Measurements from ENCODE around the gene ITSN2. TPM values are rescaled to one million over a fixed set of nuclear protein-coding genes. Genes with fewer than 3 reads are reported as not detected.
A peak's percentile ranks its signal among the peaks of the same experiment; 100 is the strongest.

ITSN2 gene
- total and polyA plus RNA-seq, 10 donors, result 41.1 to 150 (median 107) TPM

GRCh38 chr2:24351981-24352380 lies 8.4 kb downstream of the ITSN2 start:
- DNase-seq, result no peak
- H3K4me1 ChIP-seq, result peaks cover 49 to 99% (median 80%) of the 10 kb centered on the region in 6 donors
- TF ChIP-seq POLR2AphosphoS5 (IDR thresholded peaks at IDR 0.05), result no peak
- TF ChIP-seq POLR2A (IDR thresholded peaks at IDR 0.05), result no peak
- TF ChIP-seq CTCF (IDR thresholded peaks at IDR 0.05 in 8 of 11, conservative IDR thresholded peaks at IDR 0.05 in 3 of 11), result no peak
- intact Hi-C loops (cut with DNase I; ENCODE audit: low total_unique reads), result no loop called here
- H3K4me3 ChIP-seq, result no peak overlapping the region
- no peaks in the 10 kb centered on the region for H3K9me3 ChIP-seq
- no peaks in the 10 kb centered on the region for H3K36me3 ChIP-seq
- WGBS, 5 donors, result 60 to 68% (median 63%) methylated on average over 1 of the region's 1 CpG
- no peaks in the 10 kb centered on the region for H3K27me3 ChIP-seq (replicated peaks in 1 of 7)
- H3K27ac ChIP-seq, result peak overlapping the region in 1 of 8 donors; percentile 11

- Histone ChIP-seq H3K27ac (peak overlapping the region in 1 of 8 donors; percentile 28), H3K36me3 (no peaks in the 10 kb centered on the region), H3K9me3 (no peaks in the 10 kb centered on the region), H3K4me3 (no peak overlapping the region), H3K4me1 (peaks cover 49 to 99% (median 81%) of the 10 kb centered on the region in 6 donors), H3K27me3 (replicated peaks in 1 of 7) (no peaks in the 10 kb centered on the region)
- WGBS, 5 donors, result 44 to 51% (median 47%) methylated on average over 3 of the region's 3 CpGs
- intact Hi-C loops (cut with DNase I; ENCODE audit: low total_unique reads), result no loop called here
- no peak for DNase-seq
- no peak for TF ChIP-seq CTCF (IDR thresholded peaks at IDR 0.05 in 8 of 11, conservative IDR thresholded peaks at IDR 0.05 in 3 of 11)
- no peak for TF ChIP-seq POLR2AphosphoS5 (IDR thresholded peaks at IDR 0.05)
- no peak for TF ChIP-seq POLR2A (IDR thresholded peaks at IDR 0.05)
These were observed 8.8 kb downstream of the ITSN2 start for GRCh38 chr2:24351627-24351938.

- intact Hi-C loops (cut with DNase I; ENCODE audit: low total_unique reads), result no loop called here
- DNase-seq, result no peak
- WGBS, 5 donors, result 75 to 83% (median 81%) methylated on average over 7 of the region's 7 CpGs
These were observed 9.3 kb downstream of the ITSN2 start for GRCh38 chr2:24350826-24351626.

More at GRCh38 chr2:24350826-24351626, 9.3 kb downstream of the ITSN2 start:
- Histone ChIP-seq H3K27me3 (replicated peaks in 1 of 7) (no peaks in the 10 kb centered on the region), H3K4me3 (no peak overlapping the region), H3K36me3 (no peaks in the 10 kb centered on the region), H3K4me1 (peaks cover 49 to 100% (median 85%) of the 10 kb centered on the region in 6 donors), H3K9me3 (no peaks in the 10 kb centered on the region), H3K27ac (peak overlapping the region in 1 of 8 donors; percentile 28)
- TF ChIP-seq CTCF (IDR thresholded peaks at IDR 0.05 in 8 of 11, conservative IDR thresholded peaks at IDR 0.05 in 3 of 11) (no peak), POLR2AphosphoS5 (IDR thresholded peaks at IDR 0.05) (no peak), POLR2A (IDR thresholded peaks at IDR 0.05) (no peak)
